ENCODE results near the gene LTF. TPM values are rescaled to one million over a fixed set of nuclear protein-coding genes. Genes with fewer than 3 reads are reported as not detected.

LTF gene
- total and polyA plus RNA-seq, 9 of the 15 experiments (the other 6 are each of a cell fraction or from before 2014, with no cell fraction given): 0.07 TPM; not detected in 8

GRCh38 chr3:46400846-46401245 is 63.9 kb downstream of the LTF start (continued):
- TF ChIP-seq, protein P1, sequence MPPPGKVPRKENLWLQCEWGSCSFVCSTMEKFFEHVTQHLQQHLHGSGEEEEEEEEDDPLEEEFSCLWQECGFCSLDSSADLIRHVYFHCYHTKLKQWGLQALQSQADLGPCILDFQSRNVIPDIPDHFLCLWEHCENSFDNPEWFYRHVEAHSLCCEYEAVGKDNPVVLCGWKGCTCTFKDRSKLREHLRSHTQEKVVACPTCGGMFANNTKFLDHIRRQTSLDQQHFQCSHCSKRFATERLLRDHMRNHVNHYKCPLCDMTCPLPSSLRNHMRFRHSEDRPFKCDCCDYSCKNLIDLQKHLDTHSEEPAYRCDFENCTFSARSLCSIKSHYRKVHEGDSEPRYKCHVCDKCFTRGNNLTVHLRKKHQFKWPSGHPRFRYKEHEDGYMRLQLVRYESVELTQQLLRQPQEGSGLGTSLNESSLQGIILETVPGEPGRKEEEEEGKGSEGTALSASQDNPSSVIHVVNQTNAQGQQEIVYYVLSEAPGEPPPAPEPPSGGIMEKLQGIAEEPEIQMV (tag; conservative IDR thresholded peaks at IDR 0.05; ENCODE audit: low read depth): no peak

- H3K4me1 ChIP-seq (replicated peaks in 1 of 2; ENCODE audit: control insufficient read depth in 2 of 2, insufficient read depth in 2 of 2, low read length in 2 of 2): peaks cover 10 to 41% of the 10 kb centered on the region in 2 experiments
- H3K9me3 ChIP-seq (replicated peaks; ENCODE audit: control insufficient read depth, insufficient read depth, low read depth, low read length): no peaks in the 10 kb centered on the region
- no peaks in the 10 kb centered on the region for H3K79me2 ChIP-seq (ENCODE audit: control insufficient read depth, insufficient read depth, low read length)
- in situ Hi-C loops (cut with MboI): loop anchor here (25.0 kb wide), 1 partner anchor 1363 kb away; the partner anchor contains the start of gene CLEC3B
- no peak overlapping the region for H2AFZ ChIP-seq (ENCODE audit: low read depth, low read length)
- H3K4me2 ChIP-seq (ENCODE audit: insufficient read depth, low read length): peak overlapping the region; percentile 26; the same call in 1 of the 2 replicates
- H4K20me1 ChIP-seq (replicated peaks; ENCODE audit: control insufficient read depth, insufficient read depth, low read length): no peaks in the 10 kb centered on the region
- no peaks in the 10 kb centered on the region for H3K9me1 ChIP-seq (ENCODE audit: control insufficient read depth, insufficient read depth, low read length)
- H3K27me3 ChIP-seq (ENCODE audit: control insufficient read depth in 2 of 2, insufficient read depth in 2 of 2, low read length in 2 of 2): peaks cover 0 to 10% of the 10 kb centered on the region in 2 experiments; a peak in 2 of 5 replicates
- BruUV-seq (replicated peaks): no TSS peak
- FAIRE-seq (peak; percentile 77), DNase-seq (ENCODE audit: extremely low read depth in 1 of 4, low spot score in 3 of 4) (peak; percentile 66 to 89 (median 76)), ATAC-seq (peak; percentile 89)
- H3K4me3 ChIP-seq: no peak overlapping the region
- POLR2A ChIA-PET: interaction anchor here (0.7 to 1.7 kb wide), 7 partner anchors 9 to 611 kb away, joined by 3 to 7 read pairs (median 4); partner anchors contain the start of gene CCR2
- CTCF ChIA-PET (ENCODE audit: low intra/inter-chr PET ratio): no interaction called here
- H3K36me3 ChIP-seq (ENCODE audit: control insufficient read depth, insufficient read depth, low read length): no peaks in the 10 kb centered on the region
- H3K9ac ChIP-seq (ENCODE audit: insufficient read depth in 1 of 2, low read depth in 2 of 2, low read length in 2 of 2): no peak overlapping the region
- 0% methylated on average over 8 of the region's 8 CpGs for WGBS (ENCODE audit: insufficient coverage, low coverage, missing lambda C conversion rate)
- intact Hi-C loops (cut with micrococcal nuclease): no loop called here
- H3K27ac ChIP-seq (ENCODE audit: extremely low read depth, low read depth, low read length): peak overlapping the region; percentile 13; the same call in 1 of the 3 replicates
- TF ChIP-seq ZNF41 (CRISPR knock-in tag; conservative IDR thresholded peaks at IDR 0.05) (peak; percentile 64; the same call in 1 of the 2 replicates), TRIM28 (IDR thresholded peaks at IDR 0.05) (no peak), ZNF79 (CRISPR knock-in tag; IDR thresholded peaks at IDR 0.05; ENCODE audit: low read depth) (no peak), HNRNPL (IDR thresholded peaks at IDR 0.05; ENCODE audit: low read depth, low read length) (no peak), PHF20 (IDR thresholded peaks at IDR 0.05; ENCODE audit: partially characterized antibody) (no peak), ILF3 (IDR thresholded peaks at IDR 0.05; ENCODE audit: borderline replicate concordance) (no peak), EP300 (IDR thresholded peaks at IDR 0.05; ENCODE audit: low read length) (peak; percentile 93), SFPQ (IDR thresholded peaks at IDR 0.05; ENCODE audit: low read depth, low read length) (no peak), ZNF408 (CRISPR knock-in tag; IDR thresholded peaks at IDR 0.05; ENCODE audit: low read depth) (no peak)
- TF ChIP-seq, protein P2, sequence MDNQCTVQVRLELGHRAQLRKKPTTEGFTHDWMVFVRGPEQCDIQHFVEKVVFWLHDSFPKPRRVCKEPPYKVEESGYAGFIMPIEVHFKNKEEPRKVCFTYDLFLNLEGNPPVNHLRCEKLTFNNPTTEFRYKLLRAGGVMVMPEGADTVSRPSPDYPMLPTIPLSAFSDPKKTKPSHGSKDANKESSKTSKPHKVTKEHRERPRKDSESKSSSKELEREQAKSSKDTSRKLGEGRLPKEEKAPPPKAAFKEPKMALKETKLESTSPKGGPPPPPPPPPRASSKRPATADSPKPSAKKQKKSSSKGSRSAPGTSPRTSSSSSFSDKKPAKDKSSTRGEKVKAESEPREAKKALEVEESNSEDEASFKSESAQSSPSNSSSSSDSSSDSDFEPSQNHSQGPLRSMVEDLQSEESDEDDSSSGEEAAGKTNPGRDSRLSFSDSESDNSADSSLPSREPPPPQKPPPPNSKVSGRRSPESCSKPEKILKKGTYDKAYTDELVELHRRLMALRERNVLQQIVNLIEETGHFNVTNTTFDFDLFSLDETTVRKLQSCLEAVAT (IDR thresholded peaks at IDR 0.05): 0 out of 4 replicates have a peak, but pooled peaks of 1 of the 2 experiments have one; percentile 42
- TF ChIP-seq, protein P3, sequence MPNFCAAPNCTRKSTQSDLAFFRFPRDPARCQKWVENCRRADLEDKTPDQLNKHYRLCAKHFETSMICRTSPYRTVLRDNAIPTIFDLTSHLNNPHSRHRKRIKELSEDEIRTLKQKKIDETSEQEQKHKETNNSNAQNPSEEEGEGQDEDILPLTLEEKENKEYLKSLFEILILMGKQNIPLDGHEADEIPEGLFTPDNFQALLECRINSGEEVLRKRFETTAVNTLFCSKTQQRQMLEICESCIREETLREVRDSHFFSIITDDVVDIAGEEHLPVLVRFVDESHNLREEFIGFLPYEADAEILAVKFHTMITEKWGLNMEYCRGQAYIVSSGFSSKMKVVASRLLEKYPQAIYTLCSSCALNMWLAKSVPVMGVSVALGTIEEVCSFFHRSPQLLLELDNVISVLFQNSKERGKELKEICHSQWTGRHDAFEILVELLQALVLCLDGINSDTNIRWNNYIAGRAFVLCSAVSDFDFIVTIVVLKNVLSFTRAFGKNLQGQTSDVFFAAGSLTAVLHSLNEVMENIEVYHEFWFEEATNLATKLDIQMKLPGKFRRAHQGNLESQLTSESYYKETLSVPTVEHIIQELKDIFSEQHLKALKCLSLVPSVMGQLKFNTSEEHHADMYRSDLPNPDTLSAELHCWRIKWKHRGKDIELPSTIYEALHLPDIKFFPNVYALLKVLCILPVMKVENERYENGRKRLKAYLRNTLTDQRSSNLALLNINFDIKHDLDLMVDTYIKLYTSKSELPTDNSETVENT (CRISPR knock-in tag; IDR thresholded peaks at IDR 0.05): no peak
These were observed 64.5 kb downstream of the LTF start for GRCh38 chr3:46400000-46400734.

Data from K562 (cell line).